K562 (cell line): Measurements from ENCODE around the gene STX11. TPM values are rescaled to one million over a fixed set of nuclear protein-coding genes. Genes with fewer than 3 reads are reported as not detected.
A peak's percentile ranks its signal among the peaks of the same experiment; 100 is the strongest.

ENCODE experiments used
- ARNT ChIP-seq, 2 experiments: fragments of 450-650 bp; IDR thresholded peaks; 2 replicates each; pipeline ENCODE4 v1.6.1; 2016; ENCODE audit warnings: mild to moderate bottlenecking in 1 of 2
- DACH1 ChIP-seq: fragments of 450-650 bp; IDR thresholded peaks from 2 replicates; pipeline ENCODE4 v1.6.1; 2018; ENCODE audit not compliant: partially characterized antibody
- DEAF1 ChIP-seq: fragments of 450-650 bp; formaldehyde crosslinking; IDR thresholded peaks from 2 replicates; pipeline ENCODE4 v1.4.0; 2020; ENCODE audit warnings: mild to moderate bottlenecking, moderate library complexity
- E2F6 ChIP-seq, 2 experiments: IDR thresholded peaks; 2 replicates each; pipeline ENCODE4 v1.6.1; 2011; ENCODE audit warnings: borderline replicate concordance in 1 of 2, control low read depth in 1 of 2, low read depth in 1 of 2, low read length in 1 of 2, mild to moderate bottlenecking in 1 of 2, mixed read lengths in 1 of 2, moderate library complexity in 1 of 2; ENCODE audit not compliant: insufficient read depth in 1 of 2, insufficient read length in 1 of 2, poor library complexity in 1 of 2, severe bottlenecking in 1 of 2; ENCODE audit errors: extremely low read depth in 1 of 2
- EHMT2 ChIP-seq: fragments of 450-650 bp; IDR thresholded peaks from 2 replicates; pipeline ENCODE4 v1.6.1; 2018; ENCODE audit warnings: antibody characterized with exemption
- ELK1 ChIP-seq: sonication (generic); formaldehyde crosslinking; IDR thresholded peaks from 2 replicates; pipeline ENCODE4 v1.8.1; 2022; ENCODE audit warnings: missing genetic modification reagents
- NCOA2 ChIP-seq, 2 experiments: fragments of 450-650 bp; IDR thresholded peaks; 2 replicates each; pipeline ENCODE4 v1.6.1; 2018; ENCODE audit warnings: mild to moderate bottlenecking in 2 of 2, moderate library complexity in 1 of 2; ENCODE audit not compliant: partially characterized antibody in 2 of 2
- NR4A1 ChIP-seq, 2 experiments: fragments of 250-450 bp in 1 of 2; fragments of 450-650 bp in 1 of 2; sonication (Bioruptor Pico) in 1 of 2; IDR thresholded peaks; 2 replicates each; pipeline versions ENCODE4 v1.4.0 to v1.6.1; 2016 to 2020; ENCODE audit warnings: mild to moderate bottlenecking in 2 of 2, missing compliant biosample characterization in 1 of 2, missing genetic modification characterization in 1 of 2, moderate library complexity in 1 of 2
- POLR2AphosphoS5 ChIP-seq: IDR thresholded peaks from 2 replicates; pipeline ENCODE4 v1.6.1; 2011; ENCODE audit warnings: mild to moderate bottlenecking, low read depth, low read length, moderate library complexity; ENCODE audit not compliant: control insufficient read depth, insufficient read depth
- RFX7 ChIP-seq: fragments of 250-450 bp; sonication (Bioruptor Pico); IDR thresholded peaks from 2 replicates; pipeline ENCODE4 v1.5.1; 2021; ENCODE audit warnings: mild to moderate bottlenecking
- SNAPC5 ChIP-seq: fragments of 250-450 bp; sonication (Bioruptor Pico); IDR thresholded peaks from 2 replicates; pipeline ENCODE4 v1.8.0; 2021; ENCODE audit warnings: moderate library complexity, mild to moderate bottlenecking, inconsistent platforms
- TOE1 ChIP-seq, 2 experiments: fragments of 450-650 bp in 1 of 2; sonication (generic) in 1 of 2; formaldehyde crosslinking in 1 of 2; IDR thresholded peaks; 2 replicates each; pipeline versions ENCODE4 v1.7.1 to v1.8.0; 2016 to 2022; ENCODE audit warnings: borderline replicate concordance in 2 of 2, mild to moderate bottlenecking in 2 of 2, antibody characterized with exemption in 1 of 2, inconsistent platforms in 1 of 2, low read depth in 1 of 2, missing genetic modification reagents in 1 of 2, moderate library complexity in 1 of 2
- U2AF1 ChIP-seq: fragments of 200-400 bp; formaldehyde crosslinking; optimal IDR thresholded peaks from 2 replicates; pipeline ENCODE3; 2017; ENCODE audit warnings: mild to moderate bottlenecking, low read depth, low read length, moderate library complexity
- ZNF134 ChIP-seq: fragments of 250-450 bp; sonication (Bioruptor Pico); conservative IDR thresholded peaks from 2 replicates; pipeline ENCODE4 v1.4.0; 2020
- ZNF609 ChIP-seq: sonication (generic); formaldehyde crosslinking; IDR thresholded peaks from 2 replicates; pipeline ENCODE4 v1.8.1; 2023; ENCODE audit warnings: missing genetic modification reagents, mild to moderate bottlenecking, borderline replicate concordance
- ZNF766 ChIP-seq: fragments of 200-800 bp; sonication (Bioruptor generic); conservative IDR thresholded peaks from 2 replicates; pipeline ENCODE4 v1.6.1; 2016; ENCODE audit warnings: missing genetic modification characterization, missing compliant biosample characterization
- polyA plus RNA-seq, 8 experiments: library from polyadenylated mRNA; depleted of rRNA in 4 of 8; stranded (reverse) in 5 of 8; unstranded in 3 of 8; fragments of >200 nt; fragmentation: Nextera tagmentation in 2 of 8; fragmentation: Illumina TruSeq in 1 of 8; extraction: Ambion mirVana in 2 of 8; extraction: Trizol in 1 of 8; gene quantifications; 2 replicates each; pipeline versions ENCODE4 v1.2.1 to v1.2.3, GENCODE V29; 2011 to 2014; ENCODE audit warnings: inconsistent platforms in 1 of 8, missing spikeins in 1 of 8
- total RNA-seq, 7 experiments: library from RNA; depleted of rRNA in 6 of 7; stranded (reverse); fragments of >200 nt in 6 of 7; fragmentation: Illumina TruSeq in 2 of 7; extraction: Trizol in 2 of 7; gene quantifications; 2 replicates each; pipeline versions ENCODE4 v1.2.1 to v1.2.3, GENCODE V29; 2011 to 2021; ENCODE audit warnings: low replicate concordance in 1 of 7

The STX11 gene
- total and polyA plus RNA-seq, 9 of the 15 experiments (the other 6 are each of a cell fraction or from before 2014, with no cell fraction given) = 0.06 to 0.73 (median 0.40) TPM

GRCh38 chr6:144216668-144217218 is 66.4 kb downstream of the STX11 start (continued):
- TF ChIP-seq ZNF609 (CRISPR knock-in tag) (no peak), TOE1 (IDR thresholded peaks at IDR 0.05; ENCODE audit: borderline replicate concordance) (no peak), TOE1 (CRISPR knock-in tag; IDR thresholded peaks at IDR 0.05; ENCODE audit: borderline replicate concordance, low read depth) (0 out of 2 replicates have a peak, but pooled peaks have one; percentile 9), ZNF766 (CRISPR knock-in tag) (no peak), NR4A1 (CRISPR knock-in tag; IDR thresholded peaks at IDR 0.05) (no peak), NR4A1 (tag; IDR thresholded peaks at IDR 0.05) (no peak), EHMT2 (no peak), ELK1 (CRISPR knock-in tag) (no peak), U2AF1 (no peak), ARNT (IDR thresholded peaks at IDR 0.05) (0 out of 4 replicates have a peak, but pooled peaks of 1 of the 2 experiments have one; percentile 4), E2F6 (IDR thresholded peaks at IDR 0.05; ENCODE audit: borderline replicate concordance in 1 of 2, extremely low read depth in 1 of 2, insufficient read depth in 1 of 2, insufficient read length in 1 of 2, low read depth in 1 of 2, low read length in 1 of 2, poor library complexity in 1 of 2, severe bottlenecking in 1 of 2) (peak in 1 of 2 experiments; percentile 62), SNAPC5 (no peak), POLR2AphosphoS5 (no peak), DEAF1 (CRISPR knock-in tag) (0 out of 2 replicates have a peak, but pooled peaks have one; percentile 4), NCOA2 (IDR thresholded peaks at IDR 0.05; ENCODE audit: partially characterized antibody in 2 of 2) (peak in 1 of 2 experiments; percentile 66), DACH1 (no peak), ZNF134 (no peak), RFX7 (CRISPR knock-in tag) (no peak)
